ENCODE results near the gene EXOSC5. TPM values are rescaled to one million over a fixed set of nuclear protein-coding genes. Genes with fewer than 3 reads are reported as not detected.

Gene EXOSC5
- total RNA-seq, 4 donors from 2014 or later = 11.4 to 16.0 (median 14.2) TPM

- Histone ChIP-seq H3K9me3 (no peaks in the 10 kb centered on the region), H3K36me3 (peaks cover 0 to 16% of the 10 kb centered on the region in 2 donors), H3K4me1 (peaks cover 0 to 33% (median 12%) of the 10 kb centered on the region in 3 donors), H3K27me3 (no peaks in the 10 kb centered on the region), H3K27ac (peak overlapping the region in 2 of 4 donors; percentile 7 to 19), H3K4me3 (no peak overlapping the region)
- WGBS, 2 donors (ENCODE audit: low coverage in 1 of 2) = 100% methylated on average over 1 of the region's 9 CpGs
- ATAC-seq = no peak
- no peak for TF ChIP-seq EP300 (IDR thresholded peaks at IDR 0.05)
- TF ChIP-seq POLR2A (IDR thresholded peaks at IDR 0.05) = no peak
- TF ChIP-seq POLR2AphosphoS5 (IDR thresholded peaks at IDR 0.05) = no peak
- no peak for TF ChIP-seq CTCF (IDR thresholded peaks at IDR 0.05)
Measured at GRCh38 chr19:41377977-41378709, 19.0 kb downstream of the EXOSC5 start.

GRCh38 chr19:41376998-41377365 lies 20.2 kb downstream of the EXOSC5 start:
- peaks cover 0 to 33% (median 12%) of the 10 kb centered on the region in 3 donors for H3K4me1 ChIP-seq
- no peak for ATAC-seq
- TF ChIP-seq CTCF (IDR thresholded peaks at IDR 0.05) (no peak), POLR2A (IDR thresholded peaks at IDR 0.05) (no peak), POLR2AphosphoS5 (IDR thresholded peaks at IDR 0.05) (no peak), EP300 (IDR thresholded peaks at IDR 0.05) (no peak)

GRCh38 chr19:41376241-41376997 lies 20.7 kb downstream of the EXOSC5 start, which contains the start of gene TMEM91:
TSS of gene TMEM91 (plus strand) at chr19:41376533. CDS start at chr19:41378310, 1,777 bp downstream.
- peaks cover 0 to 33% (median 12%) of the 10 kb centered on the region in 3 donors for H3K4me1 ChIP-seq
- H3K36me3 ChIP-seq = peaks cover 0 to 5% of the 10 kb centered on the region in 2 donors
- TF ChIP-seq POLR2AphosphoS5 (IDR thresholded peaks at IDR 0.05) (no peak), POLR2A (IDR thresholded peaks at IDR 0.05) (no peak), EP300 (IDR thresholded peaks at IDR 0.05) (no peak)
- H3K4me3 ChIP-seq = peak within 1 kb of the TSS; percentile 33 to 65
- WGBS, 2 donors (ENCODE audit: low coverage in 1 of 2) = 0 to 5% methylated on average over 6 to 9 of the region's 47 CpGs
- peak; percentile 64 for ATAC-seq
- no peaks in the 10 kb centered on the region for H3K9me3 ChIP-seq
- peak within 1 kb of the TSS; percentile 7 to 83 (median 76) for H3K27ac ChIP-seq
- no peaks in the 10 kb centered on the region for H3K27me3 ChIP-seq

More at GRCh38 chr19:41376998-41377365, 20.2 kb downstream of the EXOSC5 start:
- WGBS, 2 donors (ENCODE audit: low coverage in 1 of 2) = 49 to 65% methylated on average over 8 of the region's 8 CpGs
- no peaks in the 10 kb centered on the region for H3K27me3 ChIP-seq
- H3K36me3 ChIP-seq = peaks cover 0 to 6% of the 10 kb centered on the region in 2 donors
- peak overlapping the region; percentile 7 to 83 (median 76) for H3K27ac ChIP-seq
- H3K4me3 ChIP-seq = peak overlapping the region; percentile 33 to 65
- H3K9me3 ChIP-seq = no peaks in the 10 kb centered on the region

GRCh38 chr19:41373993-41374392 lies 23.2 kb downstream of the EXOSC5 start:
- H3K9me3 ChIP-seq = no peaks in the 10 kb centered on the region
- H3K27ac ChIP-seq = peak overlapping the region in 3 of 4 donors; percentile 3 to 37 (median 26)
- H3K36me3 ChIP-seq = no peaks in the 10 kb centered on the region
- peak; percentile 74 for ATAC-seq
- WGBS, 2 donors (ENCODE audit: low coverage in 1 of 2) = 14 to 19% methylated on average over 2 to 8 of the region's 12 CpGs
- no peaks in the 10 kb centered on the region for H3K27me3 ChIP-seq
- peaks cover 0 to 33% (median 12%) of the 10 kb centered on the region in 3 donors for H3K4me1 ChIP-seq
- peak; percentile 96 for TF ChIP-seq POLR2AphosphoS5 (IDR thresholded peaks at IDR 0.05)
- no peak for TF ChIP-seq POLR2A (IDR thresholded peaks at IDR 0.05)
- H3K4me3 ChIP-seq = no peak overlapping the region

- Histone ChIP-seq H3K27ac (no peak overlapping the region), H3K4me1 (peaks cover 0 to 33% (median 12%) of the 10 kb centered on the region in 3 donors), H3K9me3 (no peaks in the 10 kb centered on the region), H3K4me3 (no peak overlapping the region), H3K27me3 (no peaks in the 10 kb centered on the region), H3K36me3 (peaks cover 0 to 3% of the 10 kb centered on the region in 2 donors)
- ATAC-seq = no peak
- TF ChIP-seq POLR2AphosphoS5 (IDR thresholded peaks at IDR 0.05) (no peak), CTCF (IDR thresholded peaks at IDR 0.05) (no peak), POLR2A (IDR thresholded peaks at IDR 0.05) (no peak)
- 61 to 74% methylated on average over 2 of the region's 2 CpGs for WGBS, 2 donors (ENCODE audit: low coverage in 1 of 2)
Measured at GRCh38 chr19:41372501-41372900, 24.7 kb downstream of the EXOSC5 start.
